GM12878 (cell line): ENCODE measurements around the gene RPA3. TPM values are rescaled to one million over a fixed set of nuclear protein-coding genes. Genes with fewer than 3 reads are reported as not detected.

Source experiments
- ATAC-seq: fragments of 200-7000 bp; cut with Tn5 transposase; 3 replicates; pipeline ENCODE4 v1.9.1; 2020; ENCODE audit warnings: mild to moderate bottlenecking, moderate library complexity
- BruUV-seq: library from RNA; stranded (reverse); fragments of 400-500 nt; replicated peaks from 2 replicates; lab custom pipeline; 2021; lab: Mats Ljungman, UMichigan
- CTCF ChIA-PET: fragments of 300-600 bp; sonication (Branson Sonifier 250); formaldehyde crosslinking; extraction: SDS; loops from one replicate; lab custom pipeline; 2021; ENCODE audit warnings: inconsistent platforms; lab: Yijun Ruan, JAX
- POLR2A ChIA-PET: fragments of 350-600 bp; formaldehyde crosslinking; extraction: SDS; loops from one replicate; lab custom pipeline; 2021; ENCODE audit warnings: inconsistent platforms; lab: Charles Lee
- RAD21 ChIA-PET: fragments of 300-600 bp; sonication (Branson Sonifier 250); formaldehyde crosslinking; loops from one replicate; lab custom pipeline; 2023; ENCODE audit warnings: antibody characterized with exemption; ENCODE audit not compliant: unreplicated experiment; lab: Charles Lee
- SMC1A ChIA-PET: fragments of 300-600 bp; sonication (Branson Sonifier 250); formaldehyde crosslinking; loops from one replicate; lab custom pipeline; 2023; ENCODE audit not compliant: unreplicated experiment, uncharacterized antibody; lab: Charles Lee
- DNase-seq: peaks from one replicate; pipeline ENCODE4 v3.0.0-alpha.2; 2011; ENCODE audit warnings: low read depth, low spot score
- FAIRE-seq: peaks from 3 replicates; lab custom pipeline; 2011; peaks lifted over from hg19 to GRCh38; lab: Jason Lieb, UNC
- H2AFZ ChIP-seq: 2 replicates; pipeline ENCODE4 v1.6.0; 2011; ENCODE audit warnings: low read depth, low read length, control low read depth; ENCODE audit not compliant: control insufficient read depth
- H3K27ac ChIP-seq: 2 replicates; pipeline ENCODE4 v1.5.1; 2011; ENCODE audit warnings: control low read depth; ENCODE audit not compliant: control insufficient read depth, insufficient read depth
- H3K27me3 ChIP-seq, 2 experiments: replicated peaks in 1 of 2; 2 replicates each; pipeline versions ENCODE4 v1.6.0 to v1.6.1; 2011; ENCODE audit warnings: low read length in 1 of 2; ENCODE audit not compliant: control insufficient read depth in 2 of 2, insufficient read depth in 2 of 2
- H3K36me3 ChIP-seq, 2 experiments: 2 replicates each; pipeline ENCODE4 v1.5.1; 2011; ENCODE audit warnings: low read length in 1 of 2; ENCODE audit not compliant: control insufficient read depth in 2 of 2, insufficient read depth in 2 of 2
- H3K4me1 ChIP-seq: 2 replicates; pipeline ENCODE4 v1.6.1; 2011; ENCODE audit warnings: mild to moderate bottlenecking, low read length, moderate library complexity, mixed read lengths; ENCODE audit not compliant: control insufficient read depth, insufficient read depth
- H3K4me2 ChIP-seq: 2 replicates; pipeline ENCODE4 v1.6.0; 2011; ENCODE audit warnings: control low read depth; ENCODE audit not compliant: control insufficient read depth, insufficient read depth
- H3K4me3 ChIP-seq: fragments of 200-600 bp; sonication (generic); 2 replicates; pipeline ENCODE4 v1.5.1; 2016
- H3K79me2 ChIP-seq: 2 replicates; pipeline ENCODE4 v1.6.0; 2011; ENCODE audit warnings: low read length; ENCODE audit not compliant: control insufficient read depth, insufficient read depth
- H3K9ac ChIP-seq: 2 replicates; pipeline ENCODE4 v1.8.0; 2011; ENCODE audit warnings: low read length, control low read depth, mixed read lengths; ENCODE audit not compliant: control insufficient read depth, insufficient read depth
- H3K9me3 ChIP-seq: replicated peaks from 3 replicates; pipeline ENCODE4 v1.5.1; 2011; ENCODE audit warnings: mild to moderate bottlenecking, low read length; ENCODE audit not compliant: control insufficient read depth, insufficient read depth
- H4K20me1 ChIP-seq: 2 replicates; pipeline ENCODE4 v1.6.0; 2011; ENCODE audit not compliant: control insufficient read depth, insufficient read depth
- ATF7 ChIP-seq: fragments of 450-650 bp; IDR thresholded peaks from 2 replicates; pipeline ENCODE4 v1.6.1; 2016; ENCODE audit warnings: low read depth, mild to moderate bottlenecking
- CHD2 ChIP-seq: IDR thresholded peaks from 2 replicates; pipeline ENCODE4 v1.6.1; 2011; ENCODE audit warnings: low read depth, low read length, improper control_type of control experiment, borderline replicate concordance
- FOXM1 ChIP-seq: IDR thresholded peaks from 2 replicates; pipeline ENCODE4 v1.6.1; 2012; ENCODE audit warnings: low read depth, mild to moderate bottlenecking, inconsistent platforms, low read length, moderate library complexity
- HDGF ChIP-seq: fragments of 450-650 bp; IDR thresholded peaks from 2 replicates; pipeline ENCODE4 v1.6.1; 2016; ENCODE audit warnings: antibody characterized with exemption
- MXI1 ChIP-seq: fragments of 150-350 bp; IDR thresholded peaks from 2 replicates; pipeline ENCODE4 v1.6.1; 2011; ENCODE audit warnings: low read depth, mild to moderate bottlenecking, inconsistent platforms, low read length, improper control_type of control experiment
- MYB ChIP-seq: fragments of 150-350 bp; IDR thresholded peaks from 2 replicates; pipeline ENCODE4 v1.6.1; 2014; ENCODE audit warnings: mild to moderate bottlenecking, low read depth, low read length, borderline replicate concordance
- NRF1 ChIP-seq: conservative IDR thresholded peaks from 2 replicates; pipeline ENCODE4 v1.6.1; 2011; ENCODE audit warnings: mild to moderate bottlenecking, low read depth, low read length, improper control_type of control experiment
- POLR2AphosphoS2 ChIP-seq: IDR thresholded peaks from 2 replicates; pipeline ENCODE4 v1.6.1; 2011; ENCODE audit warnings: low read depth, mild to moderate bottlenecking, low read length, improper control_type of control experiment, moderate library complexity
- SIX5 ChIP-seq: IDR thresholded peaks from 2 replicates; pipeline ENCODE4 v1.6.1; 2011; ENCODE audit warnings: mild to moderate bottlenecking, low read depth, low read length, moderate library complexity; ENCODE audit not compliant: severe bottlenecking
- SREBF2 ChIP-seq: IDR thresholded peaks from 2 replicates; pipeline ENCODE4 v1.6.1; 2012; ENCODE audit warnings: mild to moderate bottlenecking, low read length
- STAT3 ChIP-seq: IDR thresholded peaks from 2 replicates; pipeline ENCODE4 v1.6.1; 2011; ENCODE audit warnings: low read depth, low read length, improper control_type of control experiment
- WRNIP1 ChIP-seq: IDR thresholded peaks from 2 replicates; pipeline ENCODE4 v1.6.1; 2011; ENCODE audit warnings: low read depth, low read length, improper control_type of control experiment, borderline replicate concordance
- WGBS: methylation state at CpG from one replicate; pipeline ENCODE4 v1.1.6; 2016; ENCODE audit warnings: low lambda C conversion rate; ENCODE audit not compliant: insufficient replicate concordance, insufficient coverage; ENCODE audit errors: missing lambda C conversion rate; 5-methylcytosine and 5-hydroxymethylcytosine counted together
- in situ Hi-C: fragments of 300-500 bp; cut with MboI; formaldehyde crosslinking; loops from 9 replicates; pipeline ENCODE4 v1.14.3; 2018; ENCODE audit warnings: mixed read lengths
- intact Hi-C: fragments of 100-400 bp; cut with micrococcal nuclease; formaldehyde crosslinking; loops from one replicate; pipeline ENCODE4 v1.14.2; 2022; ENCODE audit not compliant: unreplicated experiment
- polyA plus RNA-seq, 11 experiments: library from polyadenylated mRNA; depleted of rRNA in 4 of 11; unstranded in 6 of 11; stranded (reverse) in 5 of 11; fragments of >200 nt; fragmentation: Nextera tagmentation in 4 of 11; fragmentation: Illumina TruSeq in 1 of 11; extraction: Ambion mirVana in 4 of 11; extraction: Trizol in 1 of 11; gene quantifications; 1 replicate in 1 of 11; 2 replicates in 10 of 11; pipeline versions ENCODE4 v1.2.1 to v1.2.3, GENCODE V29; 2011 to 2016; ENCODE audit warnings: inconsistent platforms in 2 of 11, missing spikeins in 2 of 11, low read depth in 1 of 11
- total RNA-seq, 4 experiments: library from RNA; depleted of rRNA in 3 of 4; stranded (reverse); fragments of >200 nt in 3 of 4; fragmentation: Illumina TruSeq in 1 of 4; extraction: Trizol in 1 of 4; gene quantifications; 2 replicates each; pipeline versions ENCODE4 v1.2.1 to v1.2.3, GENCODE V29; 2013 to 2021
- TF ChIP-seq, protein P1 (sequence below): fragments of 450-650 bp; IDR thresholded peaks from 2 replicates; pipeline ENCODE4 v1.6.1; 2018; ENCODE audit warnings: mild to moderate bottlenecking, low read depth, moderate library complexity; ENCODE audit not compliant: partially characterized antibody
- TF ChIP-seq, protein P2 (sequence below): fragments of 450-650 bp; IDR thresholded peaks from 2 replicates; pipeline ENCODE4 v1.6.1; 2017; ENCODE audit warnings: mild to moderate bottlenecking, low read depth, inconsistent platforms; ENCODE audit not compliant: poor library complexity, severe bottlenecking
- TF ChIP-seq, protein P3 (sequence below): fragments of 450-650 bp; IDR thresholded peaks from 2 replicates; pipeline ENCODE4 v1.6.1; 2018; ENCODE audit warnings: borderline replicate concordance, mild to moderate bottlenecking; ENCODE audit not compliant: partially characterized antibody

Gene RPA3
- total and polyA plus RNA-seq, 10 of the 15 experiments (the other 5 are each of a cell fraction or from before 2014, with no cell fraction given) = 60.2 to 343 (median 112) TPM

GRCh38 chr7:7698930-7699329, 19.5 kb downstream of the RPA3 start:
- DNase-seq (no peak), FAIRE-seq (no peak), ATAC-seq (peak; percentile 15; the same call in 1 of the 3 replicates)
- no peaks in the 10 kb centered on the region for H3K27me3 ChIP-seq
- ChIA-PET POLR2A (interaction anchor here (0.6 to 1.8 kb wide), 4 partner anchors 10 to 253 kb away, joined by 3 to 8 read pairs (median 3); partner anchors contain the start of gene RPA3), CTCF (interaction anchor here (0.9 to 3.8 kb wide), 5 partner anchors 10 to 62 kb away, joined by 3 to 18 read pairs (median 4); no protein-coding TSS in a partner anchor), SMC1A (interaction anchor here (0.7 to 6.6 kb wide), 10 partner anchors 10 to 69 kb away, joined by 3 to 42 read pairs (median 3); partner anchors contain the start of gene RPA3), RAD21 (interaction anchor here (0.6 to 2.5 kb wide), 7 partner anchors 10 to 518 kb away, joined by 3 to 12 read pairs (median 4); no protein-coding TSS in a partner anchor)
- no peak overlapping the region for H3K4me3 ChIP-seq
- no TSS peak for BruUV-seq
- H3K4me2 ChIP-seq = no peak overlapping the region
- no peak overlapping the region for H3K27ac ChIP-seq
- H3K79me2 ChIP-seq = no peaks in the 10 kb centered on the region
- no peaks in the 10 kb centered on the region; the same call in 2 of the 3 replicates for H3K9me3 ChIP-seq
- 0 out of 2 replicates have a peak overlapping the region, but pooled peaks have one; percentile 8 for H2AFZ ChIP-seq
- in situ Hi-C loops (no loop called here), intact Hi-C loops (no loop called here)
- no peaks in the 10 kb centered on the region for H4K20me1 ChIP-seq
- no peaks in the 10 kb centered on the region for H3K36me3 ChIP-seq
- no peak overlapping the region for H3K9ac ChIP-seq
- 53% methylated on average over 1 of the region's 2 CpGs for WGBS
- peaks cover 9% of the 10 kb centered on the region for H3K4me1 ChIP-seq
- TF ChIP-seq SIX5 (no peak), SREBF2 (no peak), CHD2 (no peak), ATF7 (no peak), FOXM1 (no peak), STAT3 (no peak), NRF1 (no peak), POLR2AphosphoS2 (no peak), MYB (no peak), WRNIP1 (no peak), MXI1 (no peak), HDGF (no peak)
- TF ChIP-seq, protein P1, sequence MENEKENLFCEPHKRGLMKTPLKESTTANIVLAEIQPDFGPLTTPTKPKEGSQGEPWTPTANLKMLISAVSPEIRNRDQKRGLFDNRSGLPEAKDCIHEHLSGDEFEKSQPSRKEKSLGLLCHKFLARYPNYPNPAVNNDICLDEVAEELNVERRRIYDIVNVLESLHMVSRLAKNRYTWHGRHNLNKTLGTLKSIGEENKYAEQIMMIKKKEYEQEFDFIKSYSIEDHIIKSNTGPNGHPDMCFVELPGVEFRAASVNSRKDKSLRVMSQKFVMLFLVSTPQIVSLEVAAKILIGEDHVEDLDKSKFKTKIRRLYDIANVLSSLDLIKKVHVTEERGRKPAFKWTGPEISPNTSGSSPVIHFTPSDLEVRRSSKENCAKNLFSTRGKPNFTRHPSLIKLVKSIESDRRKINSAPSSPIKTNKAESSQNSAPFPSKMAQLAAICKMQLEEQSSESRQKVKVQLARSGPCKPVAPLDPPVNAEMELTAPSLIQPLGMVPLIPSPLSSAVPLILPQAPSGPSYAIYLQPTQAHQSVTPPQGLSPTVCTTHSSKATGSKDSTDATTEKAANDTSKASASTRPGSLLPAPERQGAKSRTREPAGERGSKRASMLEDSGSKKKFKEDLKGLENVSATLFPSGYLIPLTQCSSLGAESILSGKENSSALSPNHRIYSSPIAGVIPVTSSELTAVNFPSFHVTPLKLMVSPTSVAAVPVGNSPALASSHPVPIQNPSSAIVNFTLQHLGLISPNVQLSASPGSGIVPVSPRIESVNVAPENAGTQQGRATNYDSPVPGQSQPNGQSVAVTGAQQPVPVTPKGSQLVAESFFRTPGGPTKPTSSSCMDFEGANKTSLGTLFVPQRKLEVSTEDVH = no peak
- TF ChIP-seq, protein P2, sequence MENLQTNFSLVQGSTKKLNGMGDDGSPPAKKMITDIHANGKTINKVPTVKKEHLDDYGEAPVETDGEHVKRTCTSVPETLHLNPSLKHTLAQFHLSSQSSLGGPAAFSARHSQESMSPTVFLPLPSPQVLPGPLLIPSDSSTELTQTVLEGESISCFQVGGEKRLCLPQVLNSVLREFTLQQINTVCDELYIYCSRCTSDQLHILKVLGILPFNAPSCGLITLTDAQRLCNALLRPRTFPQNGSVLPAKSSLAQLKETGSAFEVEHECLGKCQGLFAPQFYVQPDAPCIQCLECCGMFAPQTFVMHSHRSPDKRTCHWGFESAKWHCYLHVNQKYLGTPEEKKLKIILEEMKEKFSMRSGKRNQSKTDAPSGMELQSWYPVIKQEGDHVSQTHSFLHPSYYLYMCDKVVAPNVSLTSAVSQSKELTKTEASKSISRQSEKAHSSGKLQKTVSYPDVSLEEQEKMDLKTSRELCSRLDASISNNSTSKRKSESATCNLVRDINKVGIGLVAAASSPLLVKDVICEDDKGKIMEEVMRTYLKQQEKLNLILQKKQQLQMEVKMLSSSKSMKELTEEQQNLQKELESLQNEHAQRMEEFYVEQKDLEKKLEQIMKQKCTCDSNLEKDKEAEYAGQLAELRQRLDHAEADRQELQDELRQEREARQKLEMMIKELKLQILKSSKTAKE = no peak
- TF ChIP-seq, protein P3, sequence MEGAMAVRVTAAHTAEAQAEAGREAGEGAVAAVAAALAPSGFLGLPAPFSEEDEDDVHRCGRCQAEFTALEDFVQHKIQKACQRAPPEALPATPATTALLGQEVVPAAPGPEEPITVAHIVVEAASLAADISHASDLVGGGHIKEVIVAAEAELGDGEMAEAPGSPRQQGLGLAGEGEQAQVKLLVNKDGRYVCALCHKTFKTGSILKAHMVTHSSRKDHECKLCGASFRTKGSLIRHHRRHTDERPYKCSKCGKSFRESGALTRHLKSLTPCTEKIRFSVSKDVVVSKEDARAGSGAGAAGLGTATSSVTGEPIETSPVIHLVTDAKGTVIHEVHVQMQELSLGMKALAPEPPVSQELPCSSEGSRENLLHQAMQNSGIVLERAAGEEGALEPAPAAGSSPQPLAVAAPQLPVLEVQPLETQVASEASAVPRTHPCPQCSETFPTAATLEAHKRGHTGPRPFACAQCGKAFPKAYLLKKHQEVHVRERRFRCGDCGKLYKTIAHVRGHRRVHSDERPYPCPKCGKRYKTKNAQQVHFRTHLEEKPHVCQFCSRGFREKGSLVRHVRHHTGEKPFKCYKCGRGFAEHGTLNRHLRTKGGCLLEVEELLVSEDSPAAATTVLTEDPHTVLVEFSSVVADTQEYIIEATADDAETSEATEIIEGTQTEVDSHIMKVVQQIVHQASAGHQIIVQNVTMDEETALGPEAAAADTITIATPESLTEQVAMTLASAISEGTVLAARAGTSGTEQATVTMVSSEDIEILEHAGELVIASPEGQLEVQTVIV = no peak
